ENCODE results near the gene C1QL2. TPM values are rescaled to one million over a fixed set of nuclear protein-coding genes. Genes with fewer than 3 reads are reported as not detected.

C1QL2 gene
- total RNA-seq, 4 donors from 2014 or later: not detected

DNA sequence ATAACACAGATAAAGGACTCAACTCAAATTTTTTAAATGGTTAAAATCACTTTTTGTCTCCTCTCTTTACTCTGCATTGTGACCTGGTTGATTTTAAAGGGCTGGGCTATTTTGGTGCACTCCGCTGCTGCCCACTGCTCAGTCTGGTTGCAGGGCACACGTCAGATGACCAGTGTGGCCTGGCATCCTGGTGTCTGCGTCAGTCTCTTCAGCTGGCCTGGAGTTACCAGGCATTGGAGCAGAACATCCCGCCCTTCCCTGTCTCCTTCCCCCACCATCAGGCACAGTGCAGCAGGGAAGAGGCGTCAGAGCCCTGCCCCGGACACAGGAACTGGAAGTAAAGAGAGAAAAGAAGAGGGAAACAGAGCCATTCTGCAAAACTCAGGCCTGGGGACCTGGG, 8.9 kb downstream of the C1QL2 start:
- no peaks in the 10 kb centered on the region for H3K36me3 ChIP-seq
- 60% methylated on average over 3 of the region's 6 CpGs for WGBS
- peaks cover 0 to 77% (median 6%) of the 10 kb centered on the region in 4 donors for H3K27me3 ChIP-seq
- H3K27ac ChIP-seq (replicated peaks in 1 of 4): no peak overlapping the region
- intact Hi-C loops (cut with DNase I): no loop called here
- no peaks in the 10 kb centered on the region for H3K4me1 ChIP-seq
- H3K9me3 ChIP-seq: no peaks in the 10 kb centered on the region
- TF ChIP-seq POLR2AphosphoS5 (IDR thresholded peaks at IDR 0.05): no peak
- TF ChIP-seq, protein P1, sequence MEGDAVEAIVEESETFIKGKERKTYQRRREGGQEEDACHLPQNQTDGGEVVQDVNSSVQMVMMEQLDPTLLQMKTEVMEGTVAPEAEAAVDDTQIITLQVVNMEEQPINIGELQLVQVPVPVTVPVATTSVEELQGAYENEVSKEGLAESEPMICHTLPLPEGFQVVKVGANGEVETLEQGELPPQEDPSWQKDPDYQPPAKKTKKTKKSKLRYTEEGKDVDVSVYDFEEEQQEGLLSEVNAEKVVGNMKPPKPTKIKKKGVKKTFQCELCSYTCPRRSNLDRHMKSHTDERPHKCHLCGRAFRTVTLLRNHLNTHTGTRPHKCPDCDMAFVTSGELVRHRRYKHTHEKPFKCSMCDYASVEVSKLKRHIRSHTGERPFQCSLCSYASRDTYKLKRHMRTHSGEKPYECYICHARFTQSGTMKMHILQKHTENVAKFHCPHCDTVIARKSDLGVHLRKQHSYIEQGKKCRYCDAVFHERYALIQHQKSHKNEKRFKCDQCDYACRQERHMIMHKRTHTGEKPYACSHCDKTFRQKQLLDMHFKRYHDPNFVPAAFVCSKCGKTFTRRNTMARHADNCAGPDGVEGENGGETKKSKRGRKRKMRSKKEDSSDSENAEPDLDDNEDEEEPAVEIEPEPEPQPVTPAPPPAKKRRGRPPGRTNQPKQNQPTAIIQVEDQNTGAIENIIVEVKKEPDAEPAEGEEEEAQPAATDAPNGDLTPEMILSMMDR (IDR thresholded peaks at IDR 0.05): no peak
- TF ChIP-seq POLR2A (IDR thresholded peaks at IDR 0.05; ENCODE audit: low read depth): no peak
- no peak for TF ChIP-seq EP300 (IDR thresholded peaks at IDR 0.05)
- no peak for DNase-seq (ENCODE audit: extremely low spot score)
- no peak overlapping the region for H3K4me3 ChIP-seq

DNA sequence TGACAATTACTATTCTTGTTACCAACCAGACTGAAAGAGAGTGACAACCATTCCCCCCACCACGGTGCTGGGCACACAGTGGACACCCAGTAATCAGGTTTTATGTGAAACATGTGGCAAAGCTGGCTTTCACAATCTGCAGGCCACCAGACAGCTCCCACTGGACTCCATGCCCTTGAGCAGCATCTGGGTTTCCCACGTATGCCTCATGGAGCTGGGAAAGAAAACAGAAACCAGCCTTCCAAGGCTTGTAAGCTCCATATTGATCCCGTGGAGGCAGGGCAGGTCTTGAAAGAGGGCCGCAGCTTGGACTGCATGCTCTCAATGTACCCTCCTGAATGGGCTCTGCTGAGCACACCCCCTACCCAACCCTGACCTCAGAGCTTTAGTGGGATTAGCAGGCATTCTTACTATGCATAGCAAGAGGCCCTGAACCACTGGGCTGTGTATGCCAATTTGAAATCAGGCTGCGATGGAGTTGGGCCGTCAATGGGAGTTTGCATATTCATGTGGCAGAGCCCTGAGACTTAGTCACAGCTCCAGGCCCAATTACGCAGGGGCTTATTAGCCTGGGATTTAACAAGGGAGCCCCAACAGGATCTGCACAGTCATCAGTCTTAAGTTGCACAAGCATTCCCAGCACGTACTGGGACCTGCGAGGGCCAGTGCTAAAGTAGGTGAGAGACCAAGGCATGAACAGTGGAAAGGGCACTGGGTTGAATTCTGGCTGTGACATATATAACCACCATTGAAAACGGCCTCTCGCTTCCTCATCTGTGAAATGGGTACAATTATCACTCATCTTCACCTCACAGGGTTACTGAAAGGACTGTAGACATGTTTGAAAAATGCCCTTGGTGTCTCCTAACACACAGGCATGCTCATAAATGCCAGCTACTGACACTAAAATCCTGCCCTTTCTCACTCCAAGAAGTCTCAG, 10.5 kb downstream of the C1QL2 start:
- TF ChIP-seq, protein P1 (IDR thresholded peaks at IDR 0.05): no peak
- intact Hi-C loops (cut with DNase I): no loop called here
- 64% methylated on average over 11 of the region's 11 CpGs for WGBS
- no peak overlapping the region for H3K27ac ChIP-seq (replicated peaks in 1 of 4)
- no peaks in the 10 kb centered on the region for H3K4me1 ChIP-seq
- no peak overlapping the region for H3K4me3 ChIP-seq
- H3K9me3 ChIP-seq: no peaks in the 10 kb centered on the region
- peaks cover 0 to 68% (median 0%) of the 10 kb centered on the region in 4 donors for H3K27me3 ChIP-seq
- DNase-seq (ENCODE audit: extremely low spot score): no peak
- no peaks in the 10 kb centered on the region for H3K36me3 ChIP-seq

DNA sequence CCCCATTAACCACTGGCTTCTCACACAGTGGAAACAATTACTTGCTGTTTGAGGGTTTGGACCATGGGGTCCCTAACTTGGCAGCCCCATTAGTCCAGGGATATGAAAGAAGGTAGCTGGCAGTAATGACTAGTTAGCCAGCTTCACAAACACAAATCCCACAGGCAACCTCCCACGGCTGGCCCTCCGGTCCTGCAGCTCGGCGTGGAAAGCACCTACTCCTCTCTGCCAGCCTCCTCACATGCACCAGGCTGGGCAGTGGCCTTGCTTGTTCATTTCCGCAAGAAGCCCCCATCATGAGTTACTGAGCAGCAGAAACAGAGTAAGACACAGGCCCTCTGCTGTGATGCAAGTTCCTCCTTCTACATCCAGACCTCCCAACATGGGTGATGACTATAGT, 13.7 kb downstream of the C1QL2 start:
- intact Hi-C loops (cut with DNase I): no loop called here
- H3K4me3 ChIP-seq: no peak overlapping the region
- peaks cover 0 to 54% (median 0%) of the 10 kb centered on the region in 4 donors for H3K27me3 ChIP-seq
- no peak for DNase-seq (ENCODE audit: extremely low spot score)
- no peaks in the 10 kb centered on the region for H3K9me3 ChIP-seq
- H3K27ac ChIP-seq (replicated peaks in 1 of 4): no peak overlapping the region
- TF ChIP-seq POLR2A (IDR thresholded peaks at IDR 0.05; ENCODE audit: low read depth) (no peak), POLR2AphosphoS5 (IDR thresholded peaks at IDR 0.05) (no peak), EP300 (IDR thresholded peaks at IDR 0.05) (no peak)
- TF ChIP-seq, protein P1 (IDR thresholded peaks at IDR 0.05): no peak
- H3K4me1 ChIP-seq: no peaks in the 10 kb centered on the region
- WGBS: no CpG with 5 or more reads among the region's 5 CpGs
- H3K36me3 ChIP-seq: no peaks in the 10 kb centered on the region

DNA sequence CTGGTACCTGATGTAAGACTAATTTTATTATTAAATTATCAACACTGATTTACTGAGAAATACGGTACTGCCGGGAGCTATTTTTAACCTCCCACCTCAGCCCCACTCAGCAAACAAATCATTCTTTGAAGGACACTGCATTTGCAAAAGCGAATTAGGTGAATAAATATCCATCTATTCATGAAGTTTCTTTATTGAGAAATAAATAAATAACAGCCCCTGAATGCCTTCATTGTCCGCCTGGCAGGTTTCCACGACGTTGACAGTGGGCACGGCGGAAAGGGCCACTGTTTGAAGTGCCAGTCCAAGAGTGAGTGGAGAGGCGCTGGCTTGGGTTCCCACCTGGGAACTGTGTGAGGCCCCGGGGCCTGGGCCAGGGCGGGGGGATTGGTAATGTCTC, 15.7 kb downstream of the C1QL2 start:
- no peak overlapping the region for H3K4me3 ChIP-seq
- DNase-seq (ENCODE audit: extremely low spot score): no peak
- H3K9me3 ChIP-seq: no peaks in the 10 kb centered on the region
- peaks cover 0 to 56% (median 0%) of the 10 kb centered on the region in 4 donors for H3K27me3 ChIP-seq
- TF ChIP-seq EP300 (IDR thresholded peaks at IDR 0.05) (no peak), POLR2AphosphoS5 (IDR thresholded peaks at IDR 0.05) (no peak), POLR2A (IDR thresholded peaks at IDR 0.05; ENCODE audit: low read depth) (no peak)
- TF ChIP-seq, protein P1 (IDR thresholded peaks at IDR 0.05): no peak
- no peaks in the 10 kb centered on the region for H3K4me1 ChIP-seq
- H3K36me3 ChIP-seq: no peaks in the 10 kb centered on the region
- WGBS: 63% methylated on average over 11 of the region's 11 CpGs
- H3K27ac ChIP-seq (replicated peaks in 1 of 4): no peak overlapping the region
- intact Hi-C loops (cut with DNase I): no loop called here
